OCI-LY7 (cell line): Measurements from ENCODE around the gene NEMP1.

Experiments
- EZH2phosphoT487 ChIP-seq: fragments of 200-600 bp; sonication (generic); IDR thresholded peaks from 2 replicates; pipeline ENCODE4 v1.6.1; 2018; ENCODE audit warnings: low read depth, borderline replicate concordance, mild to moderate bottlenecking, mixed run types, antibody characterized with exemption, low read length, moderate library complexity, mixed read lengths
- TF ChIP-seq, protein P1 (sequence below): fragments of 200-600 bp; sonication (generic); conservative IDR thresholded peaks from 2 replicates; pipeline ENCODE4 v1.5.1; 2014; ENCODE audit warnings: mild to moderate bottlenecking, antibody characterized with exemption, low read length, moderate library complexity, mixed read lengths

GRCh38 chr12:57109207-57110103 lies 30.9 kb upstream of the NEMP1 start:
- TF ChIP-seq, protein P1, sequence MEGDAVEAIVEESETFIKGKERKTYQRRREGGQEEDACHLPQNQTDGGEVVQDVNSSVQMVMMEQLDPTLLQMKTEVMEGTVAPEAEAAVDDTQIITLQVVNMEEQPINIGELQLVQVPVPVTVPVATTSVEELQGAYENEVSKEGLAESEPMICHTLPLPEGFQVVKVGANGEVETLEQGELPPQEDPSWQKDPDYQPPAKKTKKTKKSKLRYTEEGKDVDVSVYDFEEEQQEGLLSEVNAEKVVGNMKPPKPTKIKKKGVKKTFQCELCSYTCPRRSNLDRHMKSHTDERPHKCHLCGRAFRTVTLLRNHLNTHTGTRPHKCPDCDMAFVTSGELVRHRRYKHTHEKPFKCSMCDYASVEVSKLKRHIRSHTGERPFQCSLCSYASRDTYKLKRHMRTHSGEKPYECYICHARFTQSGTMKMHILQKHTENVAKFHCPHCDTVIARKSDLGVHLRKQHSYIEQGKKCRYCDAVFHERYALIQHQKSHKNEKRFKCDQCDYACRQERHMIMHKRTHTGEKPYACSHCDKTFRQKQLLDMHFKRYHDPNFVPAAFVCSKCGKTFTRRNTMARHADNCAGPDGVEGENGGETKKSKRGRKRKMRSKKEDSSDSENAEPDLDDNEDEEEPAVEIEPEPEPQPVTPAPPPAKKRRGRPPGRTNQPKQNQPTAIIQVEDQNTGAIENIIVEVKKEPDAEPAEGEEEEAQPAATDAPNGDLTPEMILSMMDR, result no peak
- TF ChIP-seq EZH2phosphoT487, result no peak
